Measurements from ENCODE around the gene HOXB9.

The HOXB9 gene

DNA sequence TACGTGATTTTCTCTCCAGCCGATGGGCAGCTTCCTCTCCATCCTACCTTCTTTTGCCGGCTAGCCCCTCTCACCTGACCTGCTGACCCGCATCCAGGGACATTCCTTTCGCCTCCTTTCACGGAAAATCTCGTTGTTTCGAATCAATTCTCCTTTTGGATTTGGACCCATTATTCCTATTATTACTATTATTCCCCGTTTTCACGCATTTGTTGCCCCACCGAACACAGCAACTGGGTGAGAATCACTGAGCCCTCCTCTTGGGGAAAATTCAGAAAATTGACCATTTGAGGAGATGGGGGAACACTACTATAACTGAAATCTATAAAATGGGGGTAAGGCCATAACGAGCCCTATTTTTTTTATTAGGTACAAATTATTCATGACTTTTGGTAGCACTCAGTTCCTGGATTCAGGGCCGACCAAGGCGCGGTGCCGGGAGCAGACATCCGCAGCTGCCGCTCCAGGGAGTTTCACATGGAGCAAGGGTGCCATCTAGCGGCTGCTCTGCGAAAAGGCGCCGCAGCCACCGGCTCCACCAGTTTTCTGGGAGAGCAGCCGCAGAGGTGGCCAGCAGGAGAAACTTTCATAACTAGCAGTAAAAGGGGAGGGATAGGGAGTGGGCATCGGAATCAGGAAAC, 7.8 kb downstream of the HOXB9 start:
- TF ChIP-seq SUZ12 (IDR thresholded peaks at IDR 0.05) (no peak), BHLHE40 (IDR thresholded peaks at IDR 0.05; ENCODE audit: borderline replicate concordance) (no peak), HDGF (IDR thresholded peaks at IDR 0.05; ENCODE audit: borderline replicate concordance) (no peak), L3MBTL2 (conservative IDR thresholded peaks at IDR 0.05) (no peak), FOXA1 (IDR thresholded peaks at IDR 0.05) (no peak), CTBP1 (IDR thresholded peaks at IDR 0.05; ENCODE audit: borderline replicate concordance) (no peak), SP1 (IDR thresholded peaks at IDR 0.05) (no peak), LEF1 (IDR thresholded peaks at IDR 0.05; ENCODE audit: borderline replicate concordance) (no peak), NFRKB (IDR thresholded peaks at IDR 0.05) (no peak), ZNF384 (IDR thresholded peaks at IDR 0.05) (no peak), FOXK2 (IDR thresholded peaks at IDR 0.05) (no peak), FOXM1 (IDR thresholded peaks at IDR 0.05; ENCODE audit: borderline replicate concordance) (no peak), ARNT (IDR thresholded peaks at IDR 0.05) (no peak), ELF4 (IDR thresholded peaks at IDR 0.05) (no peak)
- TF ChIP-seq, protein P1, sequence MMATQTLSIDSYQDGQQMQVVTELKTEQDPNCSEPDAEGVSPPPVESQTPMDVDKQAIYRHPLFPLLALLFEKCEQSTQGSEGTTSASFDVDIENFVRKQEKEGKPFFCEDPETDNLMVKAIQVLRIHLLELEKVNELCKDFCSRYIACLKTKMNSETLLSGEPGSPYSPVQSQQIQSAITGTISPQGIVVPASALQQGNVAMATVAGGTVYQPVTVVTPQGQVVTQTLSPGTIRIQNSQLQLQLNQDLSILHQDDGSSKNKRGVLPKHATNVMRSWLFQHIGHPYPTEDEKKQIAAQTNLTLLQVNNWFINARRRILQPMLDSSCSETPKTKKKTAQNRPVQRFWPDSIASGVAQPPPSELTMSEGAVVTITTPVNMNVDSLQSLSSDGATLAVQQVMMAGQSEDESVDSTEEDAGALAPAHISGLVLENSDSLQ (IDR thresholded peaks at IDR 0.05), result no peak
- ChIA-PET CTCF (interaction anchor here (0.6 to 1.9 kb wide), 15 partner anchors 10 to 476 kb away, joined by 3 to 5 read pairs (median 4); partner anchors contain the start of gene HOXB5), POLR2A (interaction anchor here (0.6 kb wide), 1 partner anchor 204 kb away, joined by 3 read pairs; no protein-coding TSS in a partner anchor)
- DNase-seq (ENCODE audit: extremely low spot score), result peak; percentile 81

DNA sequence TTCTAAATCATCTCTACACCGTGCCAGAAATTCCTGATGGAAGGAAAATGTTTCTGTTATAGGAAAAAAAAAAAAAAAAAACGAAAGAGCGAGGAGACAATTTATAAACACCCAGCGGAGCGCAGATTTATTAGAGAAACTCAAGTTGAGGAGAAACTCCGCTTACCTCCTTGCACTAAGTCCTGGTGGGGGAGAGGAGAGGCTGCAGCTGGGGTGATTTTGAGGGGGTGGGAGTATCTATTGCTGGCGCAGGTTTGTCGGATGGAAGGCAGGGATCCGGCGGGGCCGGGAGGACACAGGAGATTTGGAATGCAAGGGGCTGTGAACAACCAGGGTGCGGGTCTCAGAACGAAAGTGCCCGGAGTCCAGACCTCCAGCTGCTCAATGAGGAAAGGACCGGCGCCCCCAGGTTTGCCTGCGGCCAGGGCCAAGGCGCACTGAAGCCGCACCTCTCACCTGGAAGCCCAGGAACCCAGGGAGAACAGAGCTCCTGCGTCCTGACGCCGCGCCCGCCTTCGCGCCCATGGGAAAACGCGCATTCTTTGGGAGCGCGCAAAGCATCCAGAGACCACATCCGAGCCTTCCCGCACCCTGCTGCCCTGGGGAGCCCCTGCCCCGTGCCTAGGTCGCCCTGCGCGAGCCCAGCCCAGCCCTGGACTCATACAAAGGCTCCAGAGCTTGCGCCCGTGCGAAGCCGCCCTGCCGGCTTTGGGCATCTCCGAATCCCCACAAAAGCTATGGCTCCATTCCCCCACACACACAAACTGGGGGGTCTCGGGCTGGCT, 8.5 kb downstream of the HOXB9 start:
- ChIA-PET POLR2A (interaction anchor here (0.6 kb wide), 1 partner anchor 203 kb away, joined by 3 read pairs; no protein-coding TSS in a partner anchor), CTCF (interaction anchor here (0.7 to 1.9 kb wide), 10 partner anchors 19 to 355 kb away, joined by 3 to 5 read pairs (median 4); partner anchors contain the start of gene HOXB5)
- no peak for DNase-seq (ENCODE audit: extremely low spot score)

DNA sequence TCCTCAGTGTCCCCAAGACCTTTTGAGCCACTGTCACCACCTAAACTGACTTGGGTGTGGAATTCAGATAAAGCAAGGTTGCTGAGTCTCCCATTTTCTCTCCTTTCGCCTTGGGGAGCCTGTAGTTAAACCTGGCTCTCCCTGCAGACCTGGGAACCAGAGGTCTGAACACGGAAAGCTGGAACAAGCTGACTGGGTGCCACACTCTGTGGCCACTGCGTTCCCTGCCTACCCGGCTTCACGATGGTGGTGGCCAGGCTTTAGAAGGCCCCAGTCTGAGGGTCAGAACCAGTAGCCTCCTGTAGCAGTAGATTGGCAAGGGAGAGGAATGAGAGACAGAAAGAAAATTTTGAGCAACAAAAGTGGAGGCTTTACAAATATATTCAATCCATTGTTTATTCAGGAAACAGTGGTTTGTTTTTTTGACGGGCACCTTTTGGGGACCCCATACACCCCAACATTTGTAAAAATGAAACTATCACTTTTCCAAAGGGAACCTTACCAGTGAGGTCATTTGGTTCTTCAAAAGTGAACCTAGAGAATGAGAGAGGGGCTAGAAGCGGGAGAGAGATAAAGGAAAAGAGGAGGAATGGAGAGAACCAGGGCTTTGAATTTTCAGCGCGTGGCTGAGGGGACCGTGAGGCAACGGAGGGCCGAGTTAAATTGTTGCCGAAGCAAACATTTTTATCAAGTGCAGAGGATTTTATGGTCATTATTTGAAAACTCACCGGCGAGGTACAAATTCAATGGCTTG, 9.3 kb downstream of the HOXB9 start:
- ChIA-PET POLR2A (no interaction called here), CTCF (interaction anchor here (0.9 to 1.9 kb wide), 5 partner anchors 18 to 299 kb away, joined by 3 to 5 read pairs (median 3); partner anchors contain the start of gene HOXB5)

More for the DNA sequence above, 8.5 kb downstream of the HOXB9 start:
- TF ChIP-seq CTBP1 (IDR thresholded peaks at IDR 0.05; ENCODE audit: borderline replicate concordance), result no peak
- no peak for TF ChIP-seq SP1 (IDR thresholded peaks at IDR 0.05)
- TF ChIP-seq TARDBP (IDR thresholded peaks at IDR 0.05), result no peak
- TF ChIP-seq FOXK2 (IDR thresholded peaks at IDR 0.05), result no peak
- TF ChIP-seq SUZ12 (IDR thresholded peaks at IDR 0.05), result no peak
- no peak for TF ChIP-seq HDGF (IDR thresholded peaks at IDR 0.05; ENCODE audit: borderline replicate concordance)
- TF ChIP-seq L3MBTL2 (conservative IDR thresholded peaks at IDR 0.05), result no peak
- no peak for TF ChIP-seq NFRKB (IDR thresholded peaks at IDR 0.05)
- no peak for TF ChIP-seq ARNT (IDR thresholded peaks at IDR 0.05)
- no peak for TF ChIP-seq FOXA1 (IDR thresholded peaks at IDR 0.05)
- TF ChIP-seq ELF4 (IDR thresholded peaks at IDR 0.05), result no peak
- TF ChIP-seq, protein P1 (IDR thresholded peaks at IDR 0.05), result no peak
- no peak for TF ChIP-seq LEF1 (IDR thresholded peaks at IDR 0.05; ENCODE audit: borderline replicate concordance)
- no peak for TF ChIP-seq FOXM1 (IDR thresholded peaks at IDR 0.05; ENCODE audit: borderline replicate concordance)

DNA sequence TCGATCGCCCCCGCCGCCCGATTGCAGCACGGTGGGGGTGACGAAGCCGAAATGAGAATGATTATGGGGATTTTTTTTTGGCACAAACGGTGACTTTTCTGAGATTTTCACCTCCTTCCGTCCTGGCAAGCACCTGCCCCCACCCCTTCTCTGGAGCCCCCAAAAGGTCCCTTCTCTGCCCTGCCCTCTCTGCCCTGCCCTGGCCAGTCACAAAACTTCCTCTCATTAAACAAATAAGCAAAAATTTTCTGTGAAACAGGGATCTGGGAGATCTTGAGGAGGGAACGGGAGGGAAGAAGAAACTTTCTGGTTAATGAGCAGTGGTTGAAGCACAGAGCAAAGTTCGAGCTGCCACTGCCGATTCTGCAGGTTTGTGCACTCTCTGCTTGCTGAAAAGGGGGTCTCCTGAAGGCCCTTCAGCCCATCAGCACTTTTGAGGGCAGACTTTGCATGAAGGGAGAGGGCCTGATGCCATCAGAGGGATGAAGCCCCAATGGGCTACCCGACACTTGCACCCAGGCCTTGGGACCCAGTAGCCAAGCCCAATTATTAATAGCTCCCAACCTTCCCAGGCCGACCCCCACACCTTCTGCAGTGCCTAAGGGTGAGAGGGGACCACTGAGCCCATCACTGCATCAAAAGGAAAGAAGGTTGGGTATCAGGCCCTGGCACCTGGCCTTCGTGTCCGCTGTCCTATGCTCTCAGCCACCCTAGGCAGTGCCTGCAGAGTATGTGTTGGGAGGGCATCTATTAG, 10.0 kb downstream of the HOXB9 start:
- TF ChIP-seq, protein P1 (IDR thresholded peaks at IDR 0.05), result no peak
- TF ChIP-seq FOXM1 (IDR thresholded peaks at IDR 0.05; ENCODE audit: borderline replicate concordance) (peak; percentile 19; the same call in 1 of the 2 replicates), SUZ12 (IDR thresholded peaks at IDR 0.05) (no peak), ZNF384 (IDR thresholded peaks at IDR 0.05) (no peak), ELF4 (IDR thresholded peaks at IDR 0.05) (no peak)
- CTCF ChIA-PET, result interaction anchor here (0.9 to 1.0 kb wide), 3 partner anchors 28 to 400 kb away, joined by 4 to 5 read pairs (median 4); no protein-coding TSS in a partner anchor
- DNase-seq (ENCODE audit: extremely low spot score), result no peak
- POLR2A ChIA-PET, result interaction anchor here (1.0 to 2.4 kb wide), 6 partner anchors 10 to 400 kb away, joined by 3 to 6 read pairs (median 4); partner anchors contain the start of gene HOXB9

More for the DNA sequence above, 9.3 kb downstream of the HOXB9 start:
- TF ChIP-seq L3MBTL2 (conservative IDR thresholded peaks at IDR 0.05) (peak; percentile 36; the same call in 1 of the 2 replicates), ZNF384 (IDR thresholded peaks at IDR 0.05) (no peak)
- no peak for DNase-seq (ENCODE audit: extremely low spot score)
